Heart left ventricle (tissue), 13 donors: Measurements from ENCODE around the gene KCNN3.

Experiments used
- CTCF ChIP-seq, 12 donors: fragments of 200-600 bp; sonication (generic) in 4 of 12; IDR thresholded peaks; one replicate each; pipeline versions ENCODE4 v1.5.0 to v1.8.0; 2018 to 2022; ENCODE audit warnings: antibody characterized with exemption in 12 of 12, mild to moderate bottlenecking in 5 of 12
- POLR2A ChIP-seq, 2 donors: fragments of 450-650 bp; IDR thresholded peaks; one replicate each; pipeline ENCODE4 v1.6.1; 2017; ENCODE audit warnings: antibody characterized with exemption in 2 of 2, mild to moderate bottlenecking in 2 of 2, moderate library complexity in 2 of 2
- donor health status: ischemic (EF 13 %, LVEDD 7.1; RV severe dilation, severe dysfunction).
- donor health status: DM: no; HTN: yes; CAD: no.
- donor health status: DM: no; HTN: no; CAD: no.
- donor health status: ischemic (EF 25% LVEDD 6.9; RV normal size, moderate dysfunction).
- donor health status: ischemic (EF 25% LVEDD 5.7; RV mildly dilated, moderate dysfunction).
- donor health status: ischemic (EF 35%, LVEDD 5.7; RV mildly dilated, moderate dysfunction).
- donor health status: nonischemic (EF 11% LVEDD 7.7; RV severe dilation, severe dysfunction).
- donor health status: DM: yes; HTN: yes; CAD: no.
- donor health status: PGD.
- donor health status: ischemic (EF 29% LVEDD 5.4; RV normal size, mild dysfunction).
- donor health status: nonischemic (EF 23%, LVEDD 6.1; RV moderate dilation, normal function).

GRCh38 chr1:154716614-154717527 lies 153.2 kb downstream of the KCNN3 start:
- TF ChIP-seq CTCF (IDR thresholded peaks at IDR 0.05) (peak in 4 of 12 donors; percentile 10 to 35 (median 28)), POLR2A (IDR thresholded peaks at IDR 0.05) (no peak)
